ENCODE measurements around the gene KLK3. TPM values are rescaled to one million over a fixed set of nuclear protein-coding genes. Genes with fewer than 3 reads are reported as not detected.

Gene KLK3
- total and polyA plus RNA-seq, 2 of the 13 experiments (the other 11 are each of a cell fraction or from before 2014, with no cell fraction given): not detected

DNA sequence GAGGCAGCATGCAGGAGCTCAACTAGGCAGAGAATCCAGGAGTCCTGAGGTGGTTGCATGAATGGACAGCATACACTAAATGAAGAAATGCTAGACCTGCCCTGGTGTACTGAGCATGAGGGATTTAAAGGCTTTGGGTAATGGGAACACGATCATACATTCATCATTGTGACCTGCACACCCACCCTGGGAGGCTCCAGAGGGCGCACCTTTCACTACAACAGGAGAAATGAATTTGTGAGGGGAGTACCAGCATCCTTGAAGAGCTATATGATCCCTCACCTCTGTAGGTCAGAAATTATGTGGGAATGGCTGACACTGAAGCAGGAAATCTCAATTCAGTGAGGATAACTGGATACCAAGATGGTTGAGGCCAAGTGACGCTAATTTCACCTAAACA, 27.5 kb downstream of the KLK3 start (continued):
- TF ChIP-seq, protein P1, sequence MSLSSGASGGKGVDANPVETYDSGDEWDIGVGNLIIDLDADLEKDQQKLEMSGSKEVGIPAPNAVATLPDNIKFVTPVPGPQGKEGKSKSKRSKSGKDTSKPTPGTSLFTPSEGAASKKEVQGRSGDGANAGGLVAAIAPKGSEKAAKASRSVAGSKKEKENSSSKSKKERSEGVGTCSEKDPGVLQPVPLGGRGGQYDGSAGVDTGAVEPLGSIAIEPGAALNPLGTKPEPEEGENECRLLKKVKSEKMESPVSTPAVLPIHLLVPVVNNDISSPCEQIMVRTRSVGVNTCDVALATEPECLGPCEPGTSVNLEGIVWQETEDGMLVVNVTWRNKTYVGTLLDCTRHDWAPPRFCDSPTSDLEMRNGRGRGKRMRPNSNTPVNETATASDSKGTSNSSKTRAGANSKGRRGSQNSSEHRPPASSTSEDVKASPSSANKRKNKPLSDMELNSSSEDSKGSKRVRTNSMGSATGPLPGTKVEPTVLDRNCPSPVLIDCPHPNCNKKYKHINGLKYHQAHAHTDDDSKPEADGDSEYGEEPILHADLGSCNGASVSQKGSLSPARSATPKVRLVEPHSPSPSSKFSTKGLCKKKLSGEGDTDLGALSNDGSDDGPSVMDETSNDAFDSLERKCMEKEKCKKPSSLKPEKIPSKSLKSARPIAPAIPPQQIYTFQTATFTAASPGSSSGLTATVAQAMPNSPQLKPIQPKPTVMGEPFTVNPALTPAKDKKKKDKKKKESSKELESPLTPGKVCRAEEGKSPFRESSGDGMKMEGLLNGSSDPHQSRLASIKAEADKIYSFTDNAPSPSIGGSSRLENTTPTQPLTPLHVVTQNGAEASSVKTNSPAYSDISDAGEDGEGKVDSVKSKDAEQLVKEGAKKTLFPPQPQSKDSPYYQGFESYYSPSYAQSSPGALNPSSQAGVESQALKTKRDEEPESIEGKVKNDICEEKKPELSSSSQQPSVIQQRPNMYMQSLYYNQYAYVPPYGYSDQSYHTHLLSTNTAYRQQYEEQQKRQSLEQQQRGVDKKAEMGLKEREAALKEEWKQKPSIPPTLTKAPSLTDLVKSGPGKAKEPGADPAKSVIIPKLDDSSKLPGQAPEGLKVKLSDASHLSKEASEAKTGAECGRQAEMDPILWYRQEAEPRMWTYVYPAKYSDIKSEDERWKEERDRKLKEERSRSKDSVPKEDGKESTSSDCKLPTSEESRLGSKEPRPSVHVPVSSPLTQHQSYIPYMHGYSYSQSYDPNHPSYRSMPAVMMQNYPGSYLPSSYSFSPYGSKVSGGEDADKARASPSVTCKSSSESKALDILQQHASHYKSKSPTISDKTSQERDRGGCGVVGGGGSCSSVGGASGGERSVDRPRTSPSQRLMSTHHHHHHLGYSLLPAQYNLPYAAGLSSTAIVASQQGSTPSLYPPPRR (CRISPR knock-in tag; IDR thresholded peaks at IDR 0.05; ENCODE audit: borderline replicate concordance): no peak
- TF ChIP-seq, protein P2, sequence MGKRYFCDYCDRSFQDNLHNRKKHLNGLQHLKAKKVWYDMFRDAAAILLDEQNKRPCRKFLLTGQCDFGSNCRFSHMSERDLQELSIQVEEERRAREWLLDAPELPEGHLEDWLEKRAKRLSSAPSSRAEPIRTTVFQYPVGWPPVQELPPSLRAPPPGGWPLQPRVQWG (CRISPR knock-in tag; IDR thresholded peaks at IDR 0.05; ENCODE audit: borderline replicate concordance, low read depth): no peak
- TF ChIP-seq CREB1 (IDR thresholded peaks at IDR 0.05) (no peak), CREB1 (CRISPR knock-in tag; IDR thresholded peaks at IDR 0.05) (no peak), ZNF317 (CRISPR knock-in tag; IDR thresholded peaks at IDR 0.05) (no peak), RBFOX2 (IDR thresholded peaks at IDR 0.05; ENCODE audit: low read depth, low read length) (no peak)

DNA sequence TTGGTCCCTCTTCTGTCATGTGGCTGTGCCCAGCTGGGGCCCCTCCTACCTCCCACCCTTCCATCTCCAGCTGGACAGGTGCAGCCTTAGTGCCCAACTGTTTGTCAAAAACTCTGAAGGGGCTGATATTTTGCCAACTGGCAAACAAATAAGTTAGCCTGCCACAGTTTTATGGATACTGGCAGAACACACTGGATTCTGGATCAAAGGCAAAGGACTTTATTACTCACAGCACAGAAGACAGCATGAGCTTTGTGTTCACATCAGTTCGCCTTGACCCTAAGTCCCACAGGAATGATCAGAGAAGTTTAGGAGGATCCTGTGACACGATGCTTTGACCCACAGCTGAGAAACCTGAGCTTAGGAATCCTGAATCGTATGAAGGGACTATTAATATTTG, 34.9 kb downstream of the KLK3 start:
- Histone ChIP-seq H3K36me3 (replicated peaks in 1 of 2; ENCODE audit: control insufficient read depth in 1 of 2, insufficient read depth in 2 of 2, low read length in 2 of 2) (no peaks in the 10 kb centered on the region), H3K79me2 (ENCODE audit: insufficient read depth, low read length) (no peaks in the 10 kb centered on the region), H3K4me2 (ENCODE audit: low read depth, low read length) (no peak overlapping the region), H3K4me1 (ENCODE audit: insufficient read depth, low read length) (no peaks in the 10 kb centered on the region), H3K4me3 (replicated peaks in 1 of 3; ENCODE audit: insufficient read depth in 1 of 3, low read depth in 2 of 3, low read length in 3 of 3) (no peak overlapping the region), H3K27me3 (ENCODE audit: control insufficient read depth in 1 of 2, insufficient read depth in 2 of 2, low read length in 2 of 2) (no peaks in the 10 kb centered on the region; a peak in 1 of 5 replicates), H3K9ac (ENCODE audit: insufficient read depth, low read depth, low read length) (no peak overlapping the region), H3K27ac (ENCODE audit: extremely low read length, insufficient read depth, low read length) (no peak overlapping the region), H2AFZ (ENCODE audit: low read length) (no peak overlapping the region), H4K20me1 (ENCODE audit: insufficient read depth, low read length) (no peaks in the 10 kb centered on the region), H3K9me3 (ENCODE audit: low read length) (no peaks in the 10 kb centered on the region)
- 0% methylated on average over 3 of the region's 3 CpGs for WGBS (ENCODE audit: low lambda C conversion rate)
- DNase-seq (ENCODE audit: low spot score) (no peak), FAIRE-seq (no peak), ATAC-seq (no peak)
- in situ Hi-C loops (cut with HindIII; ENCODE audit: extremely low pct_ligation_motif_present, low pct_unique_long_range_greater_than_20kb) (no loop called here), intact Hi-C loops (cut with micrococcal nuclease; ENCODE audit: unreplicated experiment) (no loop called here)
- POLR2A ChIA-PET: no interaction called here
- BruUV-seq (replicated peaks): no TSS peak
- CTCF ChIA-PET (ENCODE audit: low intra/inter-chr PET ratio, low total read pairs): no interaction called here
- TF ChIP-seq, protein P3, sequence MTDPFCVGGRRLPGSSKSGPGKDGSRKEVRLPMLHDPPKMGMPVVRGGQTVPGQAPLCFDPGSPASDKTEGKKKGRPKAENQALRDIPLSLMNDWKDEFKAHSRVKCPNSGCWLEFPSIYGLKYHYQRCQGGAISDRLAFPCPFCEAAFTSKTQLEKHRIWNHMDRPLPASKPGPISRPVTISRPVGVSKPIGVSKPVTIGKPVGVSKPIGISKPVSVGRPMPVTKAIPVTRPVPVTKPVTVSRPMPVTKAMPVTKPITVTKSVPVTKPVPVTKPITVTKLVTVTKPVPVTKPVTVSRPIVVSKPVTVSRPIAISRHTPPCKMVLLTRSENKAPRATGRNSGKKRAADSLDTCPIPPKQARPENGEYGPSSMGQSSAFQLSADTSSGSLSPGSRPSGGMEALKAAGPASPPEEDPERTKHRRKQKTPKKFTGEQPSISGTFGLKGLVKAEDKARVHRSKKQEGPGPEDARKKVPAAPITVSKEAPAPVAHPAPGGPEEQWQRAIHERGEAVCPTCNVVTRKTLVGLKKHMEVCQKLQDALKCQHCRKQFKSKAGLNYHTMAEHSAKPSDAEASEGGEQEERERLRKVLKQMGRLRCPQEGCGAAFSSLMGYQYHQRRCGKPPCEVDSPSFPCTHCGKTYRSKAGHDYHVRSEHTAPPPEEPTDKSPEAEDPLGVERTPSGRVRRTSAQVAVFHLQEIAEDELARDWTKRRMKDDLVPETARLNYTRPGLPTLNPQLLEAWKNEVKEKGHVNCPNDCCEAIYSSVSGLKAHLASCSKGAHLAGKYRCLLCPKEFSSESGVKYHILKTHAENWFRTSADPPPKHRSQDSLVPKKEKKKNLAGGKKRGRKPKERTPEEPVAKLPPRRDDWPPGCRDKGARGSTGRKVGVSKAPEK (CRISPR knock-in tag; IDR thresholded peaks at IDR 0.05; ENCODE audit: borderline replicate concordance): no peak
- TF ChIP-seq ZBTB42 (CRISPR knock-in tag; IDR thresholded peaks at IDR 0.05): no peak
- TF ChIP-seq IRX3 (CRISPR knock-in tag; IDR thresholded peaks at IDR 0.05; ENCODE audit: borderline replicate concordance, low read depth): no peak
- TF ChIP-seq ZFP36 (IDR thresholded peaks at IDR 0.05; ENCODE audit: borderline replicate concordance, low read depth, low read length, partially characterized antibody): no peak
- TF ChIP-seq ZBTB1 (CRISPR knock-in tag; IDR thresholded peaks at IDR 0.05; ENCODE audit: borderline replicate concordance): no peak
- TF ChIP-seq, protein P4, sequence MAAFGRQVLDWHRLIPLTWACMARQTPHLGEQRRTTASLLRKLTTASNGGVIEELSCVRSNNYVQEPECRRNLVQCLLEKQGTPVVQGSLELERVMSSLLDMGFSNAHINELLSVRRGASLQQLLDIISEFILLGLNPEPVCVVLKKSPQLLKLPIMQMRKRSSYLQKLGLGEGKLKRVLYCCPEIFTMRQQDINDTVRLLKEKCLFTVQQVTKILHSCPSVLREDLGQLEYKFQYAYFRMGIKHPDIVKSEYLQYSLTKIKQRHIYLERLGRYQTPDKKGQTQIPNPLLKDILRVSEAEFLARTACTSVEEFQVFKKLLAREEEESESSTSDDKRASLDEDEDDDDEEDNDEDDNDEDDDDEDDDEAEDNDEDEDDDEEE (CRISPR knock-in tag; IDR thresholded peaks at IDR 0.05): no peak

Measured in HepG2 (cell line).